Endothelial cell of umbilical vein (primary cell): Measurements from ENCODE around the gene ZBTB40. TPM values are rescaled to one million over a fixed set of nuclear protein-coding genes. Genes with fewer than 3 reads are reported as not detected.

ENCODE experiments used
- BruUV-seq: library from RNA; stranded (reverse); fragments of 400-500 nt; replicated peaks from 2 replicates; lab custom pipeline; 2021; lab: Mats Ljungman, UMichigan
- CTCF ChIA-PET: fragments of 300-600, 350-600 bp; sonication (Branson Sonifier 250); formaldehyde crosslinking; loops from one replicate; lab custom pipeline; 2021; ENCODE audit warnings: antibody characterized with exemption, inconsistent platforms; lab: Charles Lee
- POLR2A ChIA-PET: fragments of 300-600, 350-600 bp; sonication (Branson Sonifier 250); formaldehyde crosslinking; loops from one replicate; lab custom pipeline; 2021; ENCODE audit warnings: antibody characterized with exemption, inconsistent platforms; lab: Charles Lee
- DNase-seq: peaks from one replicate; pipeline ENCODE4 v3.0.0-alpha.2; 2011; ENCODE audit warnings: low read depth, low spot score
- FAIRE-seq: peaks from 2 replicates; lab custom pipeline; 2011; peaks lifted over from hg19 to GRCh38; lab: Jason Lieb, UNC
- H2AFZ ChIP-seq: 2 replicates; pipeline ENCODE4 v1.6.0; 2012; ENCODE audit warnings: low read depth, low read length, control low read depth, inconsistent platforms
- H3K27ac ChIP-seq: 2 replicates; pipeline ENCODE4 v1.5.1; 2011; ENCODE audit warnings: low read depth, mild to moderate bottlenecking, control low read depth, low read length, moderate library complexity; ENCODE audit not compliant: insufficient read depth
- H3K27me3 ChIP-seq, 2 experiments: 2 replicates each; pipeline versions ENCODE4 v1.6.0 to v1.6.1; 2011; ENCODE audit warnings: low read length in 2 of 2, mixed read lengths in 1 of 2; ENCODE audit not compliant: control insufficient read depth in 2 of 2, insufficient read depth in 2 of 2
- H3K36me3 ChIP-seq, 2 experiments: 2 replicates in 1 of 2; 3 replicates in 1 of 2; pipeline ENCODE4 v1.5.1; 2011; ENCODE audit warnings: low read length in 2 of 2, mild to moderate bottlenecking in 1 of 2, moderate library complexity in 1 of 2; ENCODE audit not compliant: control insufficient read depth in 2 of 2, insufficient read depth in 2 of 2; ENCODE audit errors: extremely low read depth in 1 of 2
- H3K4me1 ChIP-seq: 3 replicates; pipeline ENCODE4 v1.5.1; 2011; ENCODE audit warnings: mild to moderate bottlenecking, low read length; ENCODE audit not compliant: control insufficient read depth, insufficient read depth; ENCODE audit errors: extremely low read depth
- H3K4me2 ChIP-seq: 2 replicates; pipeline ENCODE4 v1.6.1; 2011; ENCODE audit warnings: low read length, control low read depth, mixed read lengths; ENCODE audit not compliant: insufficient read depth
- H3K4me3 ChIP-seq, 3 experiments: fragments of 200-600 bp in 1 of 3; sonication (generic), shearing (Covaris generic) in 1 of 3; replicated peaks in 1 of 3; 2 replicates each; pipeline ENCODE4 v1.5.1; 2011 to 2016; ENCODE audit warnings: control low read depth in 3 of 3, low read length in 3 of 3, mild to moderate bottlenecking in 2 of 3, inconsistent platforms in 1 of 3, low read depth in 1 of 3, moderate library complexity in 1 of 3; ENCODE audit not compliant: insufficient read depth in 1 of 3
- H3K79me2 ChIP-seq: 2 replicates; pipeline ENCODE4 v1.6.0; 2012; ENCODE audit warnings: low read length, inconsistent platforms; ENCODE audit not compliant: control insufficient read depth, insufficient read depth
- H3K9ac ChIP-seq: replicated peaks from 2 replicates; pipeline ENCODE3; 2011; ENCODE audit warnings: low read length, control low read depth; ENCODE audit not compliant: insufficient read depth; ENCODE audit errors: extremely low read depth
- H3K9me1 ChIP-seq: replicated peaks from 3 replicates; pipeline ENCODE4 v1.6.0; 2011; ENCODE audit warnings: mild to moderate bottlenecking, low read length; ENCODE audit not compliant: control insufficient read depth, insufficient read depth; ENCODE audit errors: extremely low read depth
- H3K9me3 ChIP-seq: replicated peaks from 2 replicates; pipeline ENCODE4 v1.5.1; 2012; ENCODE audit warnings: low read length, inconsistent platforms; ENCODE audit not compliant: control insufficient read depth, insufficient read depth
- H4K20me1 ChIP-seq: replicated peaks from 2 replicates; pipeline ENCODE3; 2011; ENCODE audit warnings: mild to moderate bottlenecking, low read length; ENCODE audit not compliant: control insufficient read depth, insufficient read depth; ENCODE audit errors: extremely low read depth
- EZH2 ChIP-seq: IDR thresholded peaks from 2 replicates; pipeline ENCODE4 v1.6.1; 2012; ENCODE audit warnings: borderline replicate concordance, low read depth, mild to moderate bottlenecking, moderate library complexity, low read length, inconsistent platforms; ENCODE audit not compliant: severe bottlenecking
- FOS ChIP-seq: IDR thresholded peaks from 2 replicates; pipeline ENCODE4 v1.6.1; 2011; ENCODE audit warnings: mild to moderate bottlenecking, low read length, moderate library complexity, borderline replicate concordance; ENCODE audit not compliant: insufficient read depth
- GATA2 ChIP-seq: IDR thresholded peaks from 2 replicates; pipeline ENCODE4 v1.7.0; 2011; ENCODE audit warnings: low read depth, mild to moderate bottlenecking, moderate library complexity, mixed read lengths, low read length; ENCODE audit not compliant: insufficient read length, insufficient read depth
- JUN ChIP-seq: IDR thresholded peaks from 2 replicates; pipeline ENCODE4 v1.6.1; 2011; ENCODE audit warnings: borderline replicate concordance, low read depth; ENCODE audit not compliant: insufficient read length, insufficient read depth
- MYC ChIP-seq: IDR thresholded peaks from one replicate; pipeline ENCODE4 v1.6.1; 2011; ENCODE audit warnings: mild to moderate bottlenecking, low read depth, low read length
- POLR2A ChIP-seq: IDR thresholded peaks from 2 replicates; pipeline ENCODE4 v1.6.1; 2012; ENCODE audit warnings: low read depth, mild to moderate bottlenecking, control low read depth, low read length
- POLR2AphosphoS5 ChIP-seq: IDR thresholded peaks from 2 replicates; pipeline ENCODE4 v1.6.1; 2012; ENCODE audit warnings: low read depth, mild to moderate bottlenecking, control low read depth, low read length, moderate library complexity; ENCODE audit not compliant: insufficient read depth
- dilution Hi-C: fragments of 300-500 bp; cut with MboI; formaldehyde crosslinking; loops from one replicate; pipeline ENCODE4 v1.15.0; 2019; ENCODE audit warnings: low sequenced_read_pairs; ENCODE audit not compliant: extremely low pct_ligation_motif_present
- intact Hi-C: fragments of 100-400 bp; cut with micrococcal nuclease; formaldehyde crosslinking; loops from one replicate; pipeline ENCODE4 v1.10.0; 2022
- polyA plus RNA-seq, 4 experiments: library from polyadenylated mRNA; depleted of rRNA in 3 of 4; stranded (reverse) in 3 of 4; unstranded in 1 of 4; fragments of >200 nt; gene quantifications; 2 replicates each; pipeline versions ENCODE4 v1.2.1 to v1.2.3, GENCODE V29; 2011 to 2012; ENCODE audit warnings: missing spikeins in 1 of 4
- total RNA-seq: library from RNA; stranded (reverse); gene quantifications from 2 replicates; pipeline ENCODE4 v1.2.3, GENCODE V29; 2021
- TF ChIP-seq, protein P1 (sequence below): IDR thresholded peaks from 2 replicates; pipeline ENCODE4 v1.6.1; 2011; ENCODE audit not compliant: insufficient read depth, insufficient read length
- TF ChIP-seq, protein P2 (sequence below), 2 donors: IDR thresholded peaks; 1 replicate in 1 of 2; 2 replicates in 1 of 2; pipeline ENCODE4 v1.5.1; 2011; ENCODE audit warnings: low read length in 2 of 2, mild to moderate bottlenecking in 2 of 2, moderate library complexity in 2 of 2, control low read depth in 1 of 2, inconsistent platforms in 1 of 2, low read depth in 1 of 2; ENCODE audit not compliant: insufficient read depth in 1 of 2; ENCODE audit errors: extremely low read depth in 1 of 2

ZBTB40 gene
- total and polyA plus RNA-seq, 2 donors (not counting 3 experiments of a cell fraction or from before 2014, with no cell fraction given), result 12.3 to 21.3 TPM

DNA sequence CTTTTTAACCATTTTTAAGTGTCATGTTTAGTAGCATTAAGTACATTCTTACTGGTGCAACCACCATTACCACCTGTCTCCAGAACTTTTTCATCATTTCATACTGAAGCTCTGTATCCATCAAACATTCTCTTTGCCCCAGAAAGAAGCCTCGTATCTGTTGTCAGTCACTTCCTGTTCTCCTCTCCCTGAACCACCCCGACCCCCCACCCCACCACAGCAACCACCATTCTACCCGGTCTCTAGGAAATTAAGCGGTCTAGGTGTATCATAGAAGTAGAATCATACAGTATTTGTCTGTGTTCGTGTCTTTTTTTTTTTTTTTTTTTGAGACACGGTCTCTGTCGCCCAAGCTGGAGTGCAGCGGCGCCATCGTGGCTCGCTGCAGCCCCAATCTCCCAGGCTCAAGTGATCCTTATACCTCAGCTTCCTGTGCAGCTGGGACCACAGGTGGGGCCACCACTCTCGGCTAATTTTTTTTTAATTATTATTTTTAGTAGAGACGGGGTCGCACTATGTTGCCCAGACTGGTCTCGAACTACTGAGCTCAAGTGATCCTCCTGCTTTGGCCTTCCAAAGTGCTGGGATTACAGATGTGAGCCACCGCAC, 88.0 kb downstream of the ZBTB40 start:
- Histone ChIP-seq H3K4me1 (no peaks in the 10 kb centered on the region), H3K9ac (no peak overlapping the region), H3K79me2 (no peaks in the 10 kb centered on the region), H3K4me3 (no peak overlapping the region), H3K36me3 (no peaks in the 10 kb centered on the region), H3K9me1 (no peaks in the 10 kb centered on the region), H2AFZ (no peak overlapping the region), H3K9me3 (no peaks in the 10 kb centered on the region), H4K20me1 (no peaks in the 10 kb centered on the region), H3K27ac (no peak overlapping the region), H3K27me3 (peaks cover 0 to 2% of the 10 kb centered on the region in 2 experiments), H3K4me2 (no peak overlapping the region)
- CTCF ChIA-PET, result no interaction called here
- POLR2A ChIA-PET, result no interaction called here
- no peak for DNase-seq
- dilution Hi-C loops (no loop called here), intact Hi-C loops (no loop called here)
- FAIRE-seq, result no peak
- BruUV-seq, result no TSS peak
- TF ChIP-seq JUN (no peak), FOS (no peak), MYC (no peak), EZH2 (no peak), POLR2A (no peak), POLR2AphosphoS5 (no peak), GATA2 (no peak)
- TF ChIP-seq, protein P1, sequence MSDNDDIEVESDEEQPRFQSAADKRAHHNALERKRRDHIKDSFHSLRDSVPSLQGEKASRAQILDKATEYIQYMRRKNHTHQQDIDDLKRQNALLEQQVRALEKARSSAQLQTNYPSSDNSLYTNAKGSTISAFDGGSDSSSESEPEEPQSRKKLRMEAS, result no peak
- TF ChIP-seq, protein P2, sequence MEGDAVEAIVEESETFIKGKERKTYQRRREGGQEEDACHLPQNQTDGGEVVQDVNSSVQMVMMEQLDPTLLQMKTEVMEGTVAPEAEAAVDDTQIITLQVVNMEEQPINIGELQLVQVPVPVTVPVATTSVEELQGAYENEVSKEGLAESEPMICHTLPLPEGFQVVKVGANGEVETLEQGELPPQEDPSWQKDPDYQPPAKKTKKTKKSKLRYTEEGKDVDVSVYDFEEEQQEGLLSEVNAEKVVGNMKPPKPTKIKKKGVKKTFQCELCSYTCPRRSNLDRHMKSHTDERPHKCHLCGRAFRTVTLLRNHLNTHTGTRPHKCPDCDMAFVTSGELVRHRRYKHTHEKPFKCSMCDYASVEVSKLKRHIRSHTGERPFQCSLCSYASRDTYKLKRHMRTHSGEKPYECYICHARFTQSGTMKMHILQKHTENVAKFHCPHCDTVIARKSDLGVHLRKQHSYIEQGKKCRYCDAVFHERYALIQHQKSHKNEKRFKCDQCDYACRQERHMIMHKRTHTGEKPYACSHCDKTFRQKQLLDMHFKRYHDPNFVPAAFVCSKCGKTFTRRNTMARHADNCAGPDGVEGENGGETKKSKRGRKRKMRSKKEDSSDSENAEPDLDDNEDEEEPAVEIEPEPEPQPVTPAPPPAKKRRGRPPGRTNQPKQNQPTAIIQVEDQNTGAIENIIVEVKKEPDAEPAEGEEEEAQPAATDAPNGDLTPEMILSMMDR (IDR thresholded peaks at IDR 0.05; ENCODE audit: extremely low read depth in 1 of 2, insufficient read depth in 1 of 2, low read depth in 1 of 2, low read length in 2 of 2), result no peak
